NCI-H510A treated with DMSO at 0.1 percent for 48 hours (cell line): ENCODE results near the gene LPAR5.

Source experiments
- DNase-seq: peaks from one replicate; lab custom pipeline; 2025; lab: John Stamatoyannopoulos, UW

LPAR5 gene

DNA sequence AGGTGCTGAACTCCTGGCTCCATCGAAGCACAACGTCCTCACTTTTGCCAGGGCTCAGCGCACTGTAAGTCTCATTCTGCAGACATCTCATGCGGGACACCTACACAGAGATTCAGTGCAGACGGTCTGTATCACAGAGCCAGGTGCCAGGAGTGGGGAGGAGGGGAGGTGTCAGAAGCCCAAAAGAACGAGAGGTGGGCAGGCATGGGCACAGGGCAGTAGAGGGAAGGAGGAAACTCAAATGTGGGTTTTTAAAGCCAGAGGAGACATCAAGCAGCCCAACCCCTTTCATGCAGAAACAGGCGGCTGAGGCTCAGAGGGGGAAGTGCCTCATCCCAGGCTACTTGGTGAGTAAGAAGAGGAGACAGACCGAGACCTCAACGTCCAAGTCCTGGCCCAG, 2.5 kb upstream of the LPAR5 start:
- DNase-seq, result no peak

GRCh38 chr12:6635375-6635855, 344 bp downstream of the LPAR5 start:
- no peak for DNase-seq

GRCh38 chr12:6632026-6632983, 3.5 kb downstream of the LPAR5 start:
- DNase-seq, result peak; percentile 15

DNA sequence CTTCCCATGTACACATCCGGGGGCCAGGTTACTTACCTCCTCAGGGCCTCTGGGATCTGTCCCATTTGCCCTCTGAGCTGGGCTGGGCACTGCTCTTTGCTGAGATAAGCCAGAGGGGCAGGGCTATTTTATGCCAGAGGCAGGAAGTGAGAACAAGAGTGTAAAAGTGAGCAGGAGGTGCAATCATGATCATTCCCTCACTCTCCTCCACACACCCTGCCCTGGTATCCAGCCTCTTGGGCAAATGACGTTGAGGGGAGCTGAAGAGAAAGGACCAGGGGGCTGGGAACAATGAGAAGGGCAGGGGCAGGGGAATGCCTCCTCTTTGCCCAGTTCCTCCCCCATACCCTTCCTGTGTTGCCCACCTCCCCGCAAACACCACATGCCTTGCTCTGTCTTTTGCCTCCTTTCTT, 4.2 kb downstream of the LPAR5 start:
- DNase-seq, result no peak

DNA sequence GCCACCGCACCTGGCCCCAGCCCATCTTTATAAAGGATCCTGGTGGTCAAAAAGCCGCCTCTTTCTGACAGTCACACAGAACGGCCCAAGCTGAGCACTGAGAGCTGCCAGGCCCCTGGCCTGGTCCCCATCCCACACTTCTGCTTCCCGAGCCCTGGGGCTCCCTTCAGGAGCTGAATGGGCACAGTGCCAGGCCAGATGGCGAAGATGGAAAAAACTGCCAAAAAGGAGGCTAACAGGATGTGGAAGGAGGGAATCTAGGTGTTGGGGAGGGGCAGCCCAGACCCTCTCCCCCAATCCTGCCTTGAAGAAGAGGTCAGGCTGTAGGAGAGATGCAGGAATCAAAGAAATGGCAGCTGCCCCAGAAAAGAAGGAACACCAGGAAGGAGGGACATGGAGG, 5.0 kb downstream of the LPAR5 start:
- DNase-seq, result no peak

DNA sequence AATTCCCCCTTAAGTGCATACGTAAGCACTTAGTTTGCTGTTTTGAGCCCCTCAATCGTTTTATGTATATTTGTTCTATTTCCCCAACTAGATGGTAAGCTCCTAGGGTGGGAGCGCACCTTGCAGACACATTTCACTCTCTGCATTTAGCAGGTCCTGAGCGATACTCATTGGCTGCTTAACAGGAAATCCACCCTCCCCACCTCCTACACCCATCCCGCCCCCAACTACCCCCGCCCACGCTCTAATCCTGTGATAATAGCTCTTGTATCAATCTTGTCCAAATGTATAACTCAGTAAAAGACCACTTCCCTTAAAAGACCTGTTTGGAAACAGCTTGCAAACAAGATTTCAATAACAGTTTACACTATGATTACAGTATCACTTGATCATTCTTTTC, 8.1 kb downstream of the LPAR5 start:
- DNase-seq, result no peak

- DNase-seq, result no peak
Measured at GRCh38 chr12:6626654-6627283, 9.0 kb downstream of the LPAR5 start.

GRCh38 chr12:6620885-6621274, 14.9 kb downstream of the LPAR5 start:
- no peak for DNase-seq

- no peak for DNase-seq
Measured at GRCh38 chr12:6620137-6620884, 15.4 kb downstream of the LPAR5 start.

- DNase-seq, result no peak
Measured at GRCh38 chr12:6618483-6619225, 17.1 kb downstream of the LPAR5 start.

GRCh38 chr12:6615802-6616201, 20.0 kb downstream of the LPAR5 start:
- DNase-seq, result no peak

DNA sequence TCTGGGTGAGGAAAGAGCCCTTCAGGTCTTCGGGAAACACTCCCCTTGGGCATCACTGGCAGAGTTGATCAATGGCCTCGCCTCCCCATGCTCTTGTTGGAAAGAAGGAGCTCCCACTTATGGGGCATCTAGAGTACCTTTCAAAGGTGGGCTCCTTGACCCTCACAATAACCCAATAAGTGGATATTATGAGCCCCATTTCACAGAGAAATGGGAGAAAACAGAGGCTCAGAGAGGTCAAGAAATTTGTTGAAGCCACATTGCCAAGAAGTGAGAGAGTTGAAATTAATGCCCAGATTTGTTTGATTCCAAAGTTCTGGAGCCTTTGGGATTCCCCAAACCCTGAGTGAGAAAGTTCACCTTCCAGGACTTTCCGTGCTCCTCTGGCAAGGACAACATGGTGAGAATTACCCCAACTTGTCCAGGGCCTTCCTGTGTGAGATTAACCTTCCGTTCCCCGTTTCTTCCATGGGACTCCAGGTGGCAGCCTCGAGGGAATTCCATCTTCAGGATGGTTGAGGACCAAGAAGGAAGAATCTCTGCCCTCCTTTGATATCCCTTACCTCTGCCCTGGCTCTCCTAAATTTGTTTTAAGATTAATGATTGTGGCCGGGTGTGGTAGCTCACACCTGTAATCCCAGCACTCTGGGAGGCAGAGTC, 21.1 kb downstream of the LPAR5 start:
- DNase-seq, result no peak

GRCh38 chr12:6613776-6614512, 21.8 kb downstream of the LPAR5 start:
- DNase-seq, result peak; percentile 83

- DNase-seq, result peak; percentile 87
Measured at GRCh38 chr12:6613015-6613775, 22.6 kb downstream of the LPAR5 start.

DNA sequence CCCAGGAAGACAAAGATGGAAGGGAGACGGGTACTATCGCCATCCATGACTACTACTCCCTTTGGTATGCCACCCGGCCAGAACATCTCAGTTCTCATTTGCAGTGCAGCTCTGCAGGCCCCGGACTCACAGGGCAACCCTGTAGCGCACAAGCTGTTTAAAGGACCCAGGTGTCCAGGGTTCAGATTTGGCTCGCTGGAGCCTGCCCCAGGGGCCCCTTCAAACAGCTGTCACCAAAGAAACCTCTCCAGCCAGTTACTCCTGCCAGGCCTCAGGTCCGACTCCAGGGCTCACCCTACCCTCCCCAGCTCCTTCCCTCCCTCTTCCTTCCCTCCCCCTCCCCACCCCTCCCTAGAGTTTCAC, 23.1 kb downstream of the LPAR5 start:
- no peak for DNase-seq

GRCh38 chr12:6612247-6612646, 23.5 kb downstream of the LPAR5 start:
- no peak for DNase-seq

- DNase-seq, result no peak
Measured at GRCh38 chr12:6608592-6609281, 27.0 kb downstream of the LPAR5 start.

DNA sequence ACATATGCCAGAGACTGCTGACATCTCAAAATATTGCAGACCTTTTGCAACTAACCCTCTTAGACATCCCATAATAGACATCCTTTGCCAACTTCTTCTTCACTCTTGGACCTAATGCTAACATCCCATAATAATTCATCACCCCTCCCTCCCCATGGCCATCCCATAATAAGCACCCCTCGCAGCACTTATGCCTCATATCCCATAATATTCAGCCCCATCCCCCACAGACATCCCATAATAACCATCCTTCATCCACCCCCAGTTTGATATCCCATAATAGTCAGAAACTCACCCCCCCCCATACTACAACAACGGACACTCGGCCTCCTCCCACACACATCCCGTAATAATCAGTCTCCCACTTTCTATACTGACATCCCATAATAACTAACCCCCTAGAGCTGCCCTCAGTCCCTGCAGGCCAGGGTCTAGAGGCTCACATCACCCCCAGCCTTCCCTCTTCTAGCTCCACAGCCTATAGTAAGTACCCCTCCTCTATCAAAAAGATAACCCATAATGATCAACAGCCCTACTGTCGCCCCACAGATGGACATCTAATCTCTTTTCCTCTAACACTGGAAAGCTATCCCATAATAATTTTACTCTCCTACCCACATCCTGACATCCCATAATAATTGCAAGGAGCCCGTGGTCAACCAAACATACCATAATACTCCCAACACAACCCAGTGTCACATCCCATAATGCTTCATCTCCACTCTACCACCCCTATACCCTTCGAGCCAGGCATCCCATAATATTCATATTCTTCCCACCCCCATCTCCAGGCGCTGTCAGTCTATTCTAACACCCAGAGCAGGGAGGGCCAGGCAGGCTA, 27.8 kb downstream of the LPAR5 start:
- peak; percentile 85 for DNase-seq
